Thymus (tissue), 11 donors: ENCODE measurements around the gene OPRL1. TPM values are rescaled to one million over a fixed set of nuclear protein-coding genes. Genes with fewer than 3 reads are reported as not detected.
A peak's percentile ranks its signal among the peaks of the same experiment; 100 is the strongest.

Experiments
- DNase-seq, 9 donors: peaks; one replicate each; pipeline ENCODE4 v3.0.0-alpha.2; 2013; ENCODE audit warnings: low spot score in 9 of 9, low read depth in 6 of 9, missing footprints in 1 of 9
- H3K27ac ChIP-seq, 2 donors: one replicate each; pipeline ENCODE4 v1.5.1; 2013; ENCODE audit warnings: control low read depth in 1 of 2, low read depth in 1 of 2, low read length in 1 of 2, mild to moderate bottlenecking in 1 of 2, moderate library complexity in 1 of 2
- H3K27me3 ChIP-seq, 2 donors: one replicate each; pipeline ENCODE4 v1.5.1; 2013; ENCODE audit warnings: low read length in 1 of 2; ENCODE audit not compliant: control insufficient read depth in 2 of 2, insufficient read depth in 1 of 2
- H3K36me3 ChIP-seq, 2 donors: one replicate each; pipeline ENCODE4 v1.5.1; 2013; ENCODE audit warnings: low read length in 1 of 2, mild to moderate bottlenecking in 1 of 2, moderate library complexity in 1 of 2; ENCODE audit not compliant: control insufficient read depth in 2 of 2, insufficient read depth in 2 of 2
- H3K4me1 ChIP-seq, 2 donors: one replicate each; pipeline ENCODE4 v1.5.1; 2013; ENCODE audit warnings: low read length in 2 of 2; ENCODE audit not compliant: control insufficient read depth in 2 of 2, insufficient read depth in 2 of 2
- H3K4me3 ChIP-seq, 2 donors: one replicate each; pipeline ENCODE4 v1.5.1; 2013; ENCODE audit warnings: low read length in 2 of 2, control low read depth in 1 of 2, mild to moderate bottlenecking in 1 of 2
- H3K9me3 ChIP-seq, 2 donors: one replicate each; pipeline ENCODE4 v1.5.1; 2013; ENCODE audit warnings: low read length in 1 of 2, mild to moderate bottlenecking in 1 of 2; ENCODE audit not compliant: control insufficient read depth in 2 of 2, insufficient read depth in 1 of 2
- WGBS: extraction: QIAGEN DNeasy Blood & Tissue Kit; methylation state at CpG from one replicate; pipeline ENCODE4 v1.1.7; 2013; 5-methylcytosine and 5-hydroxymethylcytosine counted together
- polyA plus RNA-seq: library from polyadenylated mRNA; stranded (reverse); fragments of 200-250 nt; gene quantifications from one replicate; pipeline ENCODE4 v1.2.3, GENCODE V29; 2013
- total RNA-seq: library from RNA; stranded (reverse); fragments of 120-200 nt; gene quantifications from one replicate; pipeline ENCODE4 v1.2.4, GENCODE V29; 2013
- donor health status: healthy.

The OPRL1 gene
- total and polyA plus RNA-seq, 2 donors, result 1.1 to 1.4 TPM

DNA sequence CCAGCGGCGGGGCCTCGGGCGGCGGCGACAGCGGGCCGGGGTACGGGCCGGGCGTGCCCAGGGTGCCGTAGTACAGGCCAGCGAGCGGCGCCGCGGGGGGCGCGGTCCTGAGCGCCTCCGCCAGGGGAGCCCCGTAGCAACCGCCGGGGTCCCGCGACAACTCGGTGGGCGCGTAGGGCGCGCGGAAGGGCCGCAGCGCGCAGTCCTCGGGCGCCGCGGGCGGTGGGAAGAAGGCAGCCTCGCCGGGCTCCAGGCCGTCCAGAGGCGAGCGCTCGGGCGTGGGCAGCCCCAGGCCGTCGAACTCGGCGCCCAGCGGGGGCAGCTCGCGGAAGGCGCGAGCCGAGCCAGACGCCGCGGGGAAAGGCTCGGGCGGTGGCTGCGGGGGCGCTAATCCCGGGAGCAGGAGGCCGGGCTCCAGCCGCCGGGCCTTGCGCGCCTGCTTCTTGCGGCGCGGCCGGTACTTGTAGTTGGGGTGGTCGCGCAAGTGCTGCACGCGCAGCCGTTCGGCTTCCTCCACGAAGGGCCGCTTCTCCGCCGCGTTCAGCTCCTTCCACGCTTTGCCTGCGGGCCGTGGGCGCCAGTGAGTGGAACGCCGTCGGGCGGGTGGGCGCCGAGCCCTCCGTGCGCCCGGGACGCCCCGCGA lies 31.4 kb upstream of the OPRL1 start:
- no peak overlapping the region for H3K27ac ChIP-seq
- H3K9me3 ChIP-seq, result peaks cover 0 to 5% of the 10 kb centered on the region in 2 donors
- H3K4me3 ChIP-seq, result peak overlapping the region in 1 of 2 donors; percentile 33
- 14% methylated on average over 101 of the region's 101 CpGs for WGBS
- no peak for DNase-seq
- H3K4me1 ChIP-seq, result peaks cover 0 to 52% of the 10 kb centered on the region in 2 donors
- no peaks in the 10 kb centered on the region for H3K36me3 ChIP-seq
- peaks cover 50 to 85% of the 10 kb centered on the region in 2 donors for H3K27me3 ChIP-seq

GRCh38 chr20:64049060-64049877 lies 30.6 kb upstream of the OPRL1 start, which contains the start of gene SOX18:
Gene SOX18, minus strand, starts transcription at chr20:64049639. Its CDS starts 123 bp downstream, at chr20:64049516.
- peaks cover 0 to 57% of the 10 kb centered on the region in 2 donors for H3K4me1 ChIP-seq
- H3K36me3 ChIP-seq, result no peaks in the 10 kb centered on the region
- 2% methylated on average over 111 of the region's 111 CpGs for WGBS
- peaks cover 50 to 91% of the 10 kb centered on the region in 2 donors for H3K27me3 ChIP-seq
- peak within 1 kb of the TSS in 1 of 2 donors; percentile 33 for H3K4me3 ChIP-seq
- peak within 1 kb of the TSS in 1 of 2 donors; percentile 36 for H3K27ac ChIP-seq
- no peak for DNase-seq
- H3K9me3 ChIP-seq, result peaks cover 0 to 5% of the 10 kb centered on the region in 2 donors

GRCh38 chr20:64049878-64050260 lies 30.0 kb upstream of the OPRL1 start:
- Histone ChIP-seq H3K4me3 (peak overlapping the region in 1 of 2 donors; percentile 6), H3K9me3 (peaks cover 0 to 5% of the 10 kb centered on the region in 2 donors), H3K27ac (peak overlapping the region in 1 of 2 donors; percentile 36), H3K27me3 (peaks cover 50 to 91% of the 10 kb centered on the region in 2 donors), H3K4me1 (peaks cover 0 to 55% of the 10 kb centered on the region in 2 donors), H3K36me3 (no peaks in the 10 kb centered on the region)
- DNase-seq, result no peak
- 49% methylated on average over 16 of the region's 16 CpGs for WGBS

GRCh38 chr20:64050261-64051032 lies 29.4 kb upstream of the OPRL1 start:
- Histone ChIP-seq H3K9me3 (peaks cover 0 to 5% of the 10 kb centered on the region in 2 donors), H3K27ac (no peak overlapping the region), H3K4me3 (no peak overlapping the region), H3K4me1 (peaks cover 0 to 53% of the 10 kb centered on the region in 2 donors), H3K36me3 (no peaks in the 10 kb centered on the region), H3K27me3 (peaks cover 50 to 87% of the 10 kb centered on the region in 2 donors)
- DNase-seq, result no peak
- 86% methylated on average over 23 of the region's 23 CpGs for WGBS

DNA sequence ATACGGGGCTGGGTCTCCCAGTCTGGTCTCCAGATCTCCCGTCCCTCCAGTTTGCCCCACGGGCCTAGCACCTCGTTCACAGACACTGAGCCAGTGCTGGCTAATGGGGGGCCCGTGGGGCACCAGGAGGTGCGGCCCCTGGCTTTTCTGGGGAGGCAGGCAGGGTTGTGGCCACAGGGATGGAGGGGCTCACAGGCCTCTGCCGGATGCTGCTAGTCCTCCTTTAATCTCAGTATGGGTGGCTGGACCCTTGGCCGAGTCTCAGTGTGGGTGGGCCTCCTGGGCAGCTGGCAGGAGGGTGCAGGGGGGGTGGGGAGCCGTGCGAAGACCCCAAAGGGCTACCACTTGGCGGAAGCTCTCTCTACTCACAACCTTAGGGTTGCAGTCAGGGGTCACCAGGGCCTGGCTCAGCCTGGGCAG lies 28.8 kb upstream of the OPRL1 start:
- no peak overlapping the region for H3K27ac ChIP-seq
- no peak overlapping the region for H3K4me3 ChIP-seq
- WGBS, result 96% methylated on average over 11 of the region's 11 CpGs
- H3K27me3 ChIP-seq, result peaks cover 50 to 87% of the 10 kb centered on the region in 2 donors
- peaks cover 0 to 51% of the 10 kb centered on the region in 2 donors for H3K4me1 ChIP-seq
- H3K9me3 ChIP-seq, result peaks cover 0 to 5% of the 10 kb centered on the region in 2 donors
- no peaks in the 10 kb centered on the region for H3K36me3 ChIP-seq
- DNase-seq, result no peak

DNA sequence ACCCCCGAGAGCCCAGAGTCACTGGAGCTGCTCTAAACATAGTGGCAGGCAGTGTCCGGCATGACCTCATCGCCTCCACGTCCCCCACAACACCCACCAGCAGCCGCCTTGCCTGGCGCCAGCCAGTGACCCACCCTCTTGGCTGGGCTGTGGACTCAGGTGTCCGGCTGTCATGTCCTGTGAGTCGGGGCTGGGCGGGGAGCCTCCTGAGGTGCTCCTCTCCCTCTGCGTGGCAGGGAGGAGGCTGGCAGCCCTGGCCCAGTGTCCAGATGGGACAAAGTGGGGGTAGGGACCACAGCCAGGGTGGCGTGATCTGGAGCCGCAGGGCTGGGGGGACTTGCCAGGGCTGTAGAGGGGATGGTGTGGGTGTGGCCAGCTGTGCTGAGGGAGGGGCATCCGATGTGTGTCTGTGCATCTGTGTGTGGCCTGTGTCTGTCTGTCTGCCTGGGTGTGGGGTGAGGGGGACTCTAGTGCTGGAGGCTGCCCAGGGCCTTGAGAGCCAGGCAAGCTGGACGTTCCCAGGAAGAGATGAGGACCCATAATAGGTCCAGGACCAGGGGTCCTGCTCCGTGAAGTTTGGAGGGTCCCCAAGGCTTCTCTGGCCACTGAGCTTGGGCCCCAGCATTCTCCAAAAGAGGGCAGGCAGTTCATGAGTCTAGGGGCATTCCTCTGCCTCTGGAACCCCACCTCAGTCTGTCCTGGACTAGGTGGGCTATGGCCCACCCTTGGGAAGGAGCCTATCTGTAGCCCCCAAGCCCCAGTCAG lies 28.1 kb upstream of the OPRL1 start:
- H3K36me3 ChIP-seq, result no peaks in the 10 kb centered on the region
- no peak for DNase-seq
- no peak overlapping the region for H3K27ac ChIP-seq
- H3K27me3 ChIP-seq, result peaks cover 48 to 87% of the 10 kb centered on the region in 2 donors
- WGBS, result 92% methylated on average over 15 of the region's 15 CpGs
- no peak overlapping the region for H3K4me3 ChIP-seq
- peaks cover 0 to 5% of the 10 kb centered on the region in 2 donors for H3K9me3 ChIP-seq
- H3K4me1 ChIP-seq, result peaks cover 0 to 52% of the 10 kb centered on the region in 2 donors

GRCh38 chr20:64052326-64052722 lies 27.6 kb upstream of the OPRL1 start:
- no peaks in the 10 kb centered on the region for H3K36me3 ChIP-seq
- H3K27ac ChIP-seq, result no peak overlapping the region
- peaks cover 0 to 52% of the 10 kb centered on the region in 2 donors for H3K4me1 ChIP-seq
- H3K27me3 ChIP-seq, result peaks cover 42 to 87% of the 10 kb centered on the region in 2 donors
- no peak for DNase-seq
- no peak overlapping the region for H3K4me3 ChIP-seq
- H3K9me3 ChIP-seq, result peaks cover 0 to 5% of the 10 kb centered on the region in 2 donors
- WGBS, result 90% methylated on average over 10 of the region's 10 CpGs
